ENCODE results near the gene KCNQ1.

KCNQ1 gene

GRCh38 chr11:2424811-2425495, 19.9 kb upstream of the KCNQ1 start:
- no peak for DNase-seq (ENCODE audit: low read depth in 4 of 4, low spot score in 1 of 4)

- DNase-seq (ENCODE audit: low read depth in 4 of 4, low spot score in 1 of 4), result no peak
These were observed 19.3 kb upstream of the KCNQ1 start for GRCh38 chr11:2425506-2425905.

- DNase-seq (ENCODE audit: low read depth in 4 of 4, low spot score in 1 of 4), result no peak
These were observed 18.6 kb upstream of the KCNQ1 start for GRCh38 chr11:2426221-2426620.

GRCh38 chr11:2426826-2427521, 17.8 kb upstream of the KCNQ1 start:
- no peak for DNase-seq (ENCODE audit: low read depth in 4 of 4, low spot score in 1 of 4)

- no peak for DNase-seq (ENCODE audit: low read depth in 4 of 4, low spot score in 1 of 4)
These were observed 17.0 kb upstream of the KCNQ1 start for GRCh38 chr11:2427721-2428321.

GRCh38 chr11:2428322-2428795, 16.4 kb upstream of the KCNQ1 start:
- DNase-seq (ENCODE audit: low read depth in 4 of 4, low spot score in 1 of 4), result peak; percentile 70 to 94 (median 84)

GRCh38 chr11:2431395-2431794, 13.4 kb upstream of the KCNQ1 start:
- no peak for DNase-seq (ENCODE audit: low read depth in 4 of 4, low spot score in 1 of 4)

- no peak for DNase-seq (ENCODE audit: low read depth in 4 of 4, low spot score in 1 of 4)
These were observed 12.6 kb upstream of the KCNQ1 start for GRCh38 chr11:2432171-2432621.

- DNase-seq (ENCODE audit: low read depth in 4 of 4, low spot score in 1 of 4), result no peak
These were observed 12.2 kb upstream of the KCNQ1 start for GRCh38 chr11:2432628-2433071.

GRCh38 chr11:2433106-2433925, 11.5 kb upstream of the KCNQ1 start:
- DNase-seq (ENCODE audit: low read depth in 4 of 4, low spot score in 1 of 4), result no peak

GRCh38 chr11:2434008-2434407, 10.8 kb upstream of the KCNQ1 start:
- DNase-seq (ENCODE audit: low read depth in 4 of 4, low spot score in 1 of 4), result no peak

GRCh38 chr11:2434506-2435255, 10.1 kb upstream of the KCNQ1 start:
- DNase-seq (ENCODE audit: low read depth in 4 of 4, low spot score in 1 of 4), result no peak

- no peak for DNase-seq (ENCODE audit: low read depth in 4 of 4, low spot score in 1 of 4)
These were observed 9.4 kb upstream of the KCNQ1 start for GRCh38 chr11:2435288-2436012.

- no peak for DNase-seq (ENCODE audit: low read depth in 4 of 4, low spot score in 1 of 4)
These were observed 8.7 kb upstream of the KCNQ1 start for GRCh38 chr11:2436013-2436520.

GRCh38 chr11:2436521-2437031, 8.2 kb upstream of the KCNQ1 start:
- DNase-seq (ENCODE audit: low read depth in 4 of 4, low spot score in 1 of 4), result no peak

GRCh38 chr11:2437516-2437915, 7.3 kb upstream of the KCNQ1 start:
- DNase-seq (ENCODE audit: low read depth in 4 of 4, low spot score in 1 of 4), result no peak

- DNase-seq (ENCODE audit: low read depth in 4 of 4, low spot score in 1 of 4), result no peak
These were observed 5.0 kb upstream of the KCNQ1 start for GRCh38 chr11:2439820-2440219.

GRCh38 chr11:2440646-2441045, 4.2 kb upstream of the KCNQ1 start:
- no peak for DNase-seq (ENCODE audit: low read depth in 4 of 4, low spot score in 1 of 4)

GRCh38 chr11:2441171-2441570, 3.6 kb upstream of the KCNQ1 start:
- DNase-seq (ENCODE audit: low read depth in 4 of 4, low spot score in 1 of 4), result no peak
